Activated T-helper 17 cell treated with anti-CD3 and anti-CD28 coated beads, Interleukin-2, amount 50 U/mL, for 72 hours (primary cell): Measurements from ENCODE around the gene AARS2. TPM values are rescaled to one million over a fixed set of nuclear protein-coding genes. Genes with fewer than 3 reads are reported as not detected.

Experiments
- ATAC-seq: fragments of 150-1000 bp; cut with Tn5 transposase; replicated peaks from 2 replicates; pipeline ENCODE4 v1.10.0; 2021; ENCODE audit warnings: mild to moderate bottlenecking, moderate library complexity
- H3K27ac Mint-ChIP-seq: one replicate; pipeline ENCODE4 v1.8.0; 2022; ENCODE audit warnings: mixed read lengths
- H3K27me3 Mint-ChIP-seq: one replicate; pipeline ENCODE4 v1.8.0; 2022; ENCODE audit warnings: mixed read lengths
- H3K36me3 Mint-ChIP-seq: one replicate; pipeline ENCODE4 v1.8.0; 2022; ENCODE audit warnings: low read depth, mild to moderate bottlenecking, mixed read lengths
- H3K4me1 Mint-ChIP-seq: one replicate; pipeline ENCODE4 v1.8.0; 2022; ENCODE audit warnings: mixed read lengths
- H3K4me3 Mint-ChIP-seq: one replicate; pipeline ENCODE4 v1.8.0; 2022; ENCODE audit warnings: mild to moderate bottlenecking, mixed read lengths
- H3K9me3 Mint-ChIP-seq: one replicate; pipeline ENCODE4 v1.8.0; 2022; ENCODE audit warnings: mixed read lengths
- total RNA-seq, 2 donors: library from RNA; stranded (reverse); gene quantifications; one replicate each; pipeline ENCODE4 v1.2.3, GENCODE V29; 2022

Gene AARS2
- total RNA-seq, 2 donors from 2014 or later = 10.2 to 13.8 TPM

DNA sequence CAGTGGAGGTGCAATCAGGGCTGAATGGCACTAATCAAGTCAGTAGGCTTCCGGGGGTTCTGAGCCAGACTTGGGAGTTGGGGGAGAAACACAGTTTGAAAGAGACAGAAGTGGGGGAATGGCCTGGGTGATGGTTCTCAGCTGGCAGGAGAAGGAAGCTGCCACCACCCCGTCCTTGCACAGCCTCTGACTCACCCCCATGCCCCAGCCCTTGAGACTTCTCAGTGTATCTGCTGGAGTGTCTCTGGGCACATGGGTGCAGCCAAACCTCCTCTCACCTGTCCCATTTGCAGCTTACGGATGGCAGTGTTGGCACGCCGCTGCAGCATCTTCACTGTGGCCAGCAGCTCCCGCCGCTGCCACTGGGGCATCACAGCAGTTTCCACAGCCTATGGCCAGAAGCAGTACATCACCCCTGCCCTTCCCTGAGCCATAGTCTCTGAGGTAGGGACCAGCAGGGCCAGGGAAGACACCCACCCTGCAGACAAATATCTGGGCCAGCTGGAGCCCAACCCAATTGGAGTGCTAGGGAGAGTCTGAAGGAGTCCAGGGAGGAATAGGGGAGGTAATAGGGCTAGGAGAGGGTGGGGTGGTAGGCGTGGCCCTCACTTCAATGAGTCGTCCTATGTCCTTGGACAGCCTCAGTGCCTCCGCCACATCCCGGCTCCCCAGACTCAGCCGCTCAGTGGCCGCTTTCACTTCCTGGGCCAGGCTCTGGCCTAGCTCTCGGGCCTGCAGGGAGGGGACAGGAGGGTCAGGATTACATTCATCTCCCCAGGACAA is 11.2 kb downstream of the AARS2 start:
- Mint-ChIP-seq H3K4me1 (no peaks in the 10 kb centered on the region), H3K9me3 (no peaks in the 10 kb centered on the region), H3K36me3 (peaks cover 57% of the 10 kb centered on the region)

GRCh38 chr6:44301106-44301505 is 12.0 kb downstream of the AARS2 start:
- Mint-ChIP-seq H3K27ac (no peak overlapping the region), H3K4me3 (no peak overlapping the region), H3K4me1 (no peaks in the 10 kb centered on the region), H3K27me3 (peaks cover 16% of the 10 kb centered on the region), H3K36me3 (peaks cover 57% of the 10 kb centered on the region), H3K9me3 (no peaks in the 10 kb centered on the region)
- no peak for ATAC-seq

More for the DNA sequence above, 11.2 kb downstream of the AARS2 start:
- no peak for ATAC-seq
- Mint-ChIP-seq H3K4me3 (no peak overlapping the region), H3K27me3 (peaks cover 8% of the 10 kb centered on the region), H3K27ac (no peak overlapping the region)

- H3K27me3 Mint-ChIP-seq = peaks cover 20% of the 10 kb centered on the region
- peak overlapping the region; percentile 15 for H3K27ac Mint-ChIP-seq
- H3K4me3 Mint-ChIP-seq = no peak overlapping the region
- peaks cover 49% of the 10 kb centered on the region for H3K36me3 Mint-ChIP-seq
- no peaks in the 10 kb centered on the region for H3K4me1 Mint-ChIP-seq
- ATAC-seq = no peak
- H3K9me3 Mint-ChIP-seq = no peaks in the 10 kb centered on the region
Observed at GRCh38 chr6:44300292-44300823, 12.8 kb downstream of the AARS2 start.

- no peak overlapping the region for H3K4me3 Mint-ChIP-seq
- no peak for ATAC-seq
- peaks cover 30% of the 10 kb centered on the region for H3K27me3 Mint-ChIP-seq
- no peaks in the 10 kb centered on the region for H3K9me3 Mint-ChIP-seq
- H3K4me1 Mint-ChIP-seq = no peaks in the 10 kb centered on the region
- H3K27ac Mint-ChIP-seq = no peak overlapping the region
- peaks cover 36% of the 10 kb centered on the region for H3K36me3 Mint-ChIP-seq
Observed at GRCh38 chr6:44298864-44299263, 14.3 kb downstream of the AARS2 start.

DNA sequence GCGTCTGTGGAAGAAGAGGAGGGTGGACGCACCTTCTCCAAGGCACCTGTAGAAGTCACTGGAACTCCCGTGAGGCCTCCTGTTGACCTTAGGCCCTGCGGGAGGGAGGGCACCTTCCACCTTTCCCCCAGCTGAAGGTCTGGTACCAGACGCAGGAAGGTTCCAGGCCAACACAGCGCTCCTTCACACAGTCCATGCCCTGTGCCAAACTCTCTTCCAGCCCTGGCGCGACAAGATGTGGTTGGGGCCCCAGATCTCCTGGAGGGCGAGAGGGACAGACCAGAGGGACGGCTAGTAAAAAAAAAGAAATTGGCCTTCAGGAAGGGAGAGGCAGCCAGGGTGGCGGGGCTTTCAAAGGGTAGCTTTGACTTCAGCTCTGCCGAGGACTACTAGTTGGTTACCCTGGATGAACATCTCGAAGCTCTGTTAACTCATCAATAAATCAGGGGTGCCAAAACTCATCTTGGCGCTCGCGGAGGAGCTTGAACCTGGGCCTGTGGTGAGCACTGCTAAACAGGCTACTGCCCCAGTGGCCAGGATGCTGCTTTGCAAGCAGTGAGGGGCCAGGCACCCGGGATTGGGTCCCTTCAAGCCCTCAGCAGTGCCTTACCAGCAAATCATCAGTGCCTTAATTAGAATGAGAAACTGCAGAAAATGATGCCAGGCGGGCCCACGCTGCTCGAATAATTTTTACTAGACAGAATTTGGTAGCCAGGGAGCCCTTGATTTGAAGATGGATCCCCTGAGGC is 14.9 kb downstream of the AARS2 start:
- no peak overlapping the region for H3K27ac Mint-ChIP-seq
- no peak for ATAC-seq
- peaks cover 34% of the 10 kb centered on the region for H3K27me3 Mint-ChIP-seq
- H3K9me3 Mint-ChIP-seq = no peaks in the 10 kb centered on the region
- H3K4me3 Mint-ChIP-seq = peak overlapping the region; percentile 34
- peaks cover 30% of the 10 kb centered on the region for H3K36me3 Mint-ChIP-seq
- no peaks in the 10 kb centered on the region for H3K4me1 Mint-ChIP-seq

DNA sequence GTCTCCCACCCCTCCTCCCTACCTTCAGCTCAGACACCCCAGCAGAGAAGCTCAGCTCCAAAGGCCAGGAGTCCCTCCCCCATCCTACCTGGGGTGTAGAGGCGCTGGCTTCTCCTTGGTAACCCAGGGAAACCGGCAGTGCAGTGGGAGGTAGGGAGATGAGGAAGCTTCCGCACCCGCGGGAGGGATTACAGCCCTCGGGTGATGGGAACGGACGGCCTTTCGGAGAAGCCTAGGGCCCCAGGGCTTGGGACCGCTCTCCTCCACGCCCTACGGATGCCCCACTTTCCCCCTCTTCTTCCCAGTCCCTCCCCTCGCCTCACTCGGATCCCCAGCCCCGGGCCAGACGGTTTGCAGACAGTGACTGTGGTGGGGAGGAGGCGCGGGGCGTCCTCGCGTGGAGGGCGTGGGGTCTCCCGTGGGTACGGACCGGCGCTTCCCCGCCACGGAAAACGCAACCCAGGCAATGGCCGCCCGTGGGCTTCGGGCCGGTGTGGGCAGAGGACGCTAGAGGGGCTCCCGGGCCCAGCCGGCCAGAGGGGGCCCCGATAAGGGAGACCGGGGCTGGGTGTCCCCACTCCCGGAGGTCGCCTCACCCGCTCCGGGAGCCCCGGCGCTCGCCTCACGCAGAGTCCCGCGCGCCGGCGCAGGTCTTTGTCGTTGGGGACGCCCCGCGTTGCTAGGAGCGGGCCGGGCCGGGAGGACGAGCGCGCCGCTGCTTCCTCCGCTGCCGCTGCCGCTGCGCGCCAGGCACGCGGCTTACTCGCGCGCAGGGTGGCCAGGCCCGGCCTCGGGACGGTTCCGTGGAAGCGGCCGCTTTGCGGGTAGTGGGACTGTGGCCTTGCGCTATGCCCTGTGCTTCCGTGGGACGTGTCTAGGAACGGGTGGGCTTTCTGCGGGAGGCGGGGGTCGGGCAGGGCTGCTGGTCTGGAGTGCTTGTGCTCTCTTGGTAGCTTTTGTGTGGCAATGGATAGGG is 15.8 kb downstream of the AARS2 start:
- H3K27me3 Mint-ChIP-seq = peaks cover 36% of the 10 kb centered on the region
- H3K4me1 Mint-ChIP-seq = no peaks in the 10 kb centered on the region
- no peaks in the 10 kb centered on the region for H3K9me3 Mint-ChIP-seq
- ATAC-seq = peak; percentile 72
- H3K36me3 Mint-ChIP-seq = peaks cover 23% of the 10 kb centered on the region
- H3K4me3 Mint-ChIP-seq = peak overlapping the region; percentile 37
- H3K27ac Mint-ChIP-seq = no peak overlapping the region

GRCh38 chr6:44294832-44295791 is 18.0 kb downstream of the AARS2 start:
- no peak overlapping the region for H3K27ac Mint-ChIP-seq
- ATAC-seq = no peak

DNA sequence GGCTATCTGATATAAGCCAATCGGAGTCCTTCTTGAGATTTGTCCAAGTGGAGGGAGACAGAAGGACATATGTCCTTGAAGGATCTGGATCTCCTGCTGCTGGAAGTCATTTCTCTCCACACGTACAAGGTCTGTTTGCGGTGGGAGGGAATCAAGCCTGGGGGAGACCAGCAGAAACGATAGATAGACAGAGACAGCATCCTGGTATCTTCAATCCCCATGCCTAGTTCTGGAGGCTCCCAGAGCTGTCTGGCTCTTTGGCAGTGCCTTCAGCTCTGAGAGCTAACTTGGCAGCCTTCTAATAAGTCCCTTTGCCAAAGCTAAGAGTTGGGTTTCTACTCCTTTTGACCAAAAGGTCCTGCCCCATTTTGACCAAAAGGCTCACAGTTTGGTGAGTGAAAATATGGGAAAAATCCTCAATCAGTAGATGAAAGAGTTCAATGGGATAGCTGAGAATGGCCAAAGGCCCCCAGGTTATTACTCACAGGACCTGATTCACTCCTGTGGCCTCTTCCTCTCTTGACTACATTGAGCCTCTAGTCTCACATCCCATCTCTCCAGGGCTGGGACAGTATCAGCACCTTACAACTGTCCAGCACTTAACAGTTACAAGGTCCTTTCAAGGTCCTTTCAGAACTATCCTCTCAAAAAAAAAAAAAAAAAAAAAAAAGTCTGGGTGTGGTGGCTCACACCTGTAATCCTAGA is 20.3 kb downstream of the AARS2 start:
- H3K27ac Mint-ChIP-seq = no peak overlapping the region
- no peaks in the 10 kb centered on the region for H3K4me1 Mint-ChIP-seq
- peaks cover 59% of the 10 kb centered on the region for H3K27me3 Mint-ChIP-seq
- ATAC-seq = no peak
- H3K9me3 Mint-ChIP-seq = no peaks in the 10 kb centered on the region
- no peaks in the 10 kb centered on the region for H3K36me3 Mint-ChIP-seq
- no peak overlapping the region for H3K4me3 Mint-ChIP-seq

More at GRCh38 chr6:44294832-44295791, 18.0 kb downstream of the AARS2 start:
- Mint-ChIP-seq H3K36me3 (peaks cover 3% of the 10 kb centered on the region), H3K9me3 (no peaks in the 10 kb centered on the region), H3K27me3 (peaks cover 54% of the 10 kb centered on the region), H3K4me3 (no peak overlapping the region), H3K4me1 (no peaks in the 10 kb centered on the region)

DNA sequence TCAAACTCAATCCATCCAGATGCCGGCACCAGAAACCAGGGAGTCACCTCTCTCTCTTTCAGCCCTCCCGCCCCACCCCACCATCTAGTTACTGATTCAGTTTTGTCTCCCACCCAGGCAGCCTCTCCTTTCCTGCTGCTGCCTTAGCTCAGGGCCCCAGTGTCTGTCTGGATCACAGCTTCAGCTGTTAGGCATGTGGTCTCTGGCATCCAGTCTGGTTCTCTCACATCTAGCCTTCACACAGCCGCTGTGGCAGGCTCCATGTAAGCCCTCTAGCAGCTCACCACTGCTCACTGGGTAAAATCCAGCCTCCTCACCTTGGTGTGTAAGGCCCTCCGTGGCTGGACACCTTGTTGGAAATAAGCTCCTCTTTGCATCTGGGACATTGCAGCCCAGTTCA is 21.3 kb downstream of the AARS2 start:
- H3K36me3 Mint-ChIP-seq = no peaks in the 10 kb centered on the region
- ATAC-seq = no peak
- no peaks in the 10 kb centered on the region for H3K4me1 Mint-ChIP-seq
- no peak overlapping the region for H3K4me3 Mint-ChIP-seq
- H3K9me3 Mint-ChIP-seq = no peaks in the 10 kb centered on the region
- H3K27me3 Mint-ChIP-seq = peaks cover 64% of the 10 kb centered on the region
- no peak overlapping the region for H3K27ac Mint-ChIP-seq

DNA sequence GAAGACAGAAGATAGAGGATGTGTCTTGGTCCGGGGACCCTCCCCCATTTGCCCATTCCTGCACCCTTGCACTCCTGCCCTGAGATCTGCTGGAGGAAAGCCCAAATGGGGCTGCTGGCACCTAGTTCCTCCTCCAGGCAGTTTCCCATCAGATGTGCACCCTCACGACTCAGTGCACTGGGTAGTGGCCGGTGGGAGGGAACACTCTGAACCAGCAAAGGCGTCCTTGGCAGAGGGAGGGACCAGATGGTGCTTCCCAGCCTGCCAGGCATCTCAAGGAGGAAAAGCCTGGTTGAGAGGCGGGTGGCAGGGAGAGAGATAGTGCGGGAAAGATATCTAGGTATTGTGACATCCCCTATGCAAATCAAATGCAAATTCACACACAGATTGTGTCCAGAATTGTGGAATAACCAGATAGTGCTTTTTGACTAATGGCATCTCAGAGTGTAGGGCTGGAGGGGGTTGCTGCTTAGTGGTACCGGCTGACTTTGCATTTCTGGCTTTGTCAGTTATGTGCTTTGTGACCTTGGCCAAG is 23.4 kb downstream of the AARS2 start:
- Mint-ChIP-seq H3K9me3 (no peaks in the 10 kb centered on the region), H3K4me1 (no peaks in the 10 kb centered on the region), H3K27ac (no peak overlapping the region), H3K36me3 (no peaks in the 10 kb centered on the region), H3K4me3 (no peak overlapping the region), H3K27me3 (peaks cover 59% of the 10 kb centered on the region)
- ATAC-seq = no peak

GRCh38 chr6:44286747-44287146 is 26.4 kb downstream of the AARS2 start:
- Mint-ChIP-seq H3K4me1 (no peaks in the 10 kb centered on the region), H3K9me3 (no peaks in the 10 kb centered on the region), H3K36me3 (no peaks in the 10 kb centered on the region), H3K27ac (no peak overlapping the region), H3K4me3 (no peak overlapping the region), H3K27me3 (peaks cover 53% of the 10 kb centered on the region)
- no peak for ATAC-seq

GRCh38 chr6:44286285-44286565 is 26.9 kb downstream of the AARS2 start:
- no peaks in the 10 kb centered on the region for H3K36me3 Mint-ChIP-seq
- no peak overlapping the region for H3K27ac Mint-ChIP-seq
- peaks cover 49% of the 10 kb centered on the region for H3K27me3 Mint-ChIP-seq

More at GRCh38 chr6:44286285-44286565, 26.9 kb downstream of the AARS2 start:
- H3K4me1 Mint-ChIP-seq = no peaks in the 10 kb centered on the region
- no peak for ATAC-seq
- H3K4me3 Mint-ChIP-seq = no peak overlapping the region
- H3K9me3 Mint-ChIP-seq = no peaks in the 10 kb centered on the region
